Endodermal cell (in vitro differentiated cells): Measurements from ENCODE around the gene CTPS2. TPM values are rescaled to one million over a fixed set of nuclear protein-coding genes. Genes with fewer than 3 reads are reported as not detected.

Experiments
- DNase-seq: peaks from one replicate; pipeline ENCODE4 v3.0.0-alpha.2; 2017
- H3K27ac ChIP-seq: 2 replicates; pipeline ENCODE4 v1.5.1; 2013; ENCODE audit warnings: mild to moderate bottlenecking, low read depth, low read length, moderate library complexity
- H3K27me3 ChIP-seq: 2 replicates; pipeline ENCODE4 v1.6.1; 2013; ENCODE audit warnings: mild to moderate bottlenecking, low read length, moderate library complexity; ENCODE audit not compliant: insufficient read depth, control insufficient read depth, poor library complexity, severe bottlenecking
- H3K36me3 ChIP-seq: 2 replicates; pipeline ENCODE4 v1.7.0; 2013; ENCODE audit warnings: mild to moderate bottlenecking, low read length, moderate library complexity; ENCODE audit not compliant: control insufficient read depth, insufficient read depth
- H3K4me1 ChIP-seq: one replicate; pipeline ENCODE4 v1.7.0; 2013; ENCODE audit warnings: low read length; ENCODE audit not compliant: control insufficient read depth, insufficient read depth
- H3K4me3 ChIP-seq: 2 replicates; pipeline ENCODE4 v1.5.1; 2013; ENCODE audit warnings: mild to moderate bottlenecking, low read length, moderate library complexity
- H3K9ac ChIP-seq: 2 replicates; pipeline ENCODE4 v1.6.1; 2013; ENCODE audit warnings: mild to moderate bottlenecking, low read length, moderate library complexity; ENCODE audit not compliant: poor library complexity, severe bottlenecking; ENCODE audit errors: extremely low read depth
- H3K9me3 ChIP-seq: 2 replicates; pipeline ENCODE4 v1.6.1; 2013; ENCODE audit warnings: mild to moderate bottlenecking, low read length, moderate library complexity; ENCODE audit not compliant: control insufficient read depth
- H3K27ac Mint-ChIP-seq: 2 replicates; pipeline ENCODE4 v1.8.0; 2020; ENCODE audit warnings: mixed read lengths
- H3K27me3 Mint-ChIP-seq: 2 replicates; pipeline ENCODE4 v1.8.0; 2021; ENCODE audit warnings: mild to moderate bottlenecking, mixed read lengths; ENCODE audit not compliant: insufficient read depth
- H3K36me3 Mint-ChIP-seq: 2 replicates; pipeline ENCODE4 v1.8.0; 2020; ENCODE audit warnings: low read depth, mixed read lengths
- H3K4me1 Mint-ChIP-seq: 2 replicates; pipeline ENCODE4 v1.8.0; 2020; ENCODE audit warnings: mixed read lengths
- H3K4me3 Mint-ChIP-seq: 2 replicates; pipeline ENCODE4 v1.8.0; 2020; ENCODE audit warnings: mild to moderate bottlenecking, moderate library complexity, mixed read lengths
- H3K9me3 Mint-ChIP-seq: 2 replicates; pipeline ENCODE4 v1.8.0; 2020; ENCODE audit warnings: mild to moderate bottlenecking, mixed read lengths
- CTCF ChIP-seq: fragments of 200-600 bp; sonication (generic); conservative IDR thresholded peaks from 2 replicates; pipeline ENCODE4 v1.5.0; 2021; ENCODE audit warnings: antibody characterized with exemption, mild to moderate bottlenecking
- WGBS, 2 experiments: methylation state at CpG; one replicate each; pipeline versions ENCODE4 v1.1.5 to v1.1.7; 2013; ENCODE audit warnings: missing lambda C conversion rate in 2 of 2, mixed read lengths in 1 of 2; ENCODE audit not compliant: insufficient coverage in 1 of 2, insufficient read length in 1 of 2; 5-methylcytosine and 5-hydroxymethylcytosine counted together
- total RNA-seq, 2 donors: library from RNA; stranded (reverse); fragmentation: NEBNext Ultra II Directional in 1 of 2; extraction: Animal tissue kit (Norgen Biotek cat#: 25700) in 1 of 2; gene quantifications; 2 replicates in 1 of 2; 3 replicates in 1 of 2; pipeline ENCODE4 v1.2.1, GENCODE V29; 2021

CTPS2 gene
- total RNA-seq, 2 donors from 2014 or later: 33.5 to 71.1 TPM

GRCh38 chrX:16708016-16708415 lies 4.5 kb downstream of the CTPS2 start:
- Mint-ChIP-seq H3K36me3 (peaks cover 42% of the 10 kb centered on the region), H3K9me3 (no peaks in the 10 kb centered on the region), H3K27me3 (no peaks in the 10 kb centered on the region), H3K27ac (no peak overlapping the region), H3K4me3 (no peak overlapping the region), H3K4me1 (peaks cover 10% of the 10 kb centered on the region)
- Histone ChIP-seq H3K4me3 (no peak overlapping the region), H3K27ac (no peak overlapping the region), H3K27me3 (no peaks in the 10 kb centered on the region), H3K9ac (no peak overlapping the region), H3K9me3 (no peaks in the 10 kb centered on the region), H3K36me3 (peaks cover 7% of the 10 kb centered on the region), H3K4me1 (no peaks in the 10 kb centered on the region)
- 88% methylated on average over 3 of the region's 3 CpGs; no CpG with 5 or more reads in 1 of the 2 experiments for WGBS, 2 experiments
- no peak for DNase-seq
- no peak for TF ChIP-seq CTCF

- no peak for TF ChIP-seq CTCF
- H3K27me3 Mint-ChIP-seq: no peaks in the 10 kb centered on the region
- Histone ChIP-seq H3K36me3 (peaks cover 22% of the 10 kb centered on the region), H3K9ac (no peak overlapping the region), H3K27ac (no peak overlapping the region), H3K27me3 (no peaks in the 10 kb centered on the region), H3K4me1 (no peaks in the 10 kb centered on the region), H3K9me3 (no peaks in the 10 kb centered on the region), H3K4me3 (no peak overlapping the region)
- H3K36me3 Mint-ChIP-seq: peaks cover 63% of the 10 kb centered on the region
- no peak for DNase-seq
- H3K4me3 Mint-ChIP-seq: no peak overlapping the region
- H3K27ac Mint-ChIP-seq: no peak overlapping the region
- H3K4me1 Mint-ChIP-seq: no peaks in the 10 kb centered on the region
- no peaks in the 10 kb centered on the region for H3K9me3 Mint-ChIP-seq
- WGBS, 2 experiments: 96 to 100% methylated on average over 1 to 3 of the region's 3 CpGs
These were observed 7.1 kb downstream of the CTPS2 start for GRCh38 chrX:16705370-16705769.

- H3K4me3 ChIP-seq: no peak overlapping the region
- WGBS, 2 experiments: 96 to 100% methylated on average over 4 to 15 of the region's 15 CpGs
- Mint-ChIP-seq H3K27me3 (no peaks in the 10 kb centered on the region), H3K36me3 (peaks cover 63% of the 10 kb centered on the region), H3K27ac (no peak overlapping the region), H3K4me1 (no peaks in the 10 kb centered on the region), H3K9me3 (no peaks in the 10 kb centered on the region), H3K4me3 (no peak overlapping the region)
- no peaks in the 10 kb centered on the region for H3K4me1 ChIP-seq
- no peak overlapping the region for H3K9ac ChIP-seq
- no peaks in the 10 kb centered on the region for H3K27me3 ChIP-seq
- no peak for DNase-seq
- no peak for TF ChIP-seq CTCF
- H3K36me3 ChIP-seq: peaks cover 27% of the 10 kb centered on the region
- H3K9me3 ChIP-seq: no peaks in the 10 kb centered on the region
- no peak overlapping the region for H3K27ac ChIP-seq
These were observed 9.5 kb downstream of the CTPS2 start for GRCh38 chrX:16702700-16703599.
